Liver (tissue), 9 donors: ENCODE measurements around the gene CD109. TPM values are rescaled to one million over a fixed set of nuclear protein-coding genes. Genes with fewer than 3 reads are reported as not detected.

Experiments used
- DNase-seq: peaks from one replicate; pipeline ENCODE4 v3.0.0-alpha.2; 2017; ENCODE audit warnings: low spot score
- H3K27ac ChIP-seq, 2 donors: one replicate each; pipeline ENCODE4 v1.7.0; 2013; ENCODE audit warnings: inconsistent platforms in 2 of 2, low read length in 2 of 2, control low read depth in 1 of 2, low read depth in 1 of 2, mild to moderate bottlenecking in 1 of 2
- H3K27me3 ChIP-seq, 4 donors: one replicate each; pipeline versions ENCODE4 v1.6.1 to v1.7.0; 2013; ENCODE audit warnings: low read length in 3 of 4, inconsistent platforms in 1 of 4, mild to moderate bottlenecking in 1 of 4, moderate library complexity in 1 of 4; ENCODE audit not compliant: control insufficient read depth in 4 of 4, insufficient read depth in 4 of 4
- H3K36me3 ChIP-seq, 4 donors: one replicate each; pipeline versions ENCODE4 v1.6.1 to v1.7.0; 2013; ENCODE audit warnings: low read length in 3 of 4, mild to moderate bottlenecking in 3 of 4, low read depth in 1 of 4, moderate library complexity in 1 of 4; ENCODE audit not compliant: control insufficient read depth in 4 of 4, insufficient read depth in 3 of 4
- H3K4me1 ChIP-seq, 4 donors: one replicate each; pipeline versions ENCODE4 v1.6.1 to v1.7.0; 2013; ENCODE audit warnings: low read length in 3 of 4, mild to moderate bottlenecking in 3 of 4, moderate library complexity in 1 of 4; ENCODE audit not compliant: control insufficient read depth in 4 of 4, insufficient read depth in 4 of 4
- H3K4me3 ChIP-seq, 3 donors: one replicate each; pipeline versions ENCODE4 v1.6.1 to v1.7.0; 2013; ENCODE audit warnings: low read length in 3 of 3, control low read depth in 1 of 3, low read depth in 1 of 3, mild to moderate bottlenecking in 1 of 3
- H3K9ac ChIP-seq, 2 donors: one replicate each; pipeline ENCODE4 v1.7.0; 2013; ENCODE audit warnings: low read length in 2 of 2, mild to moderate bottlenecking in 2 of 2, moderate library complexity in 2 of 2, control low read depth in 1 of 2, low read depth in 1 of 2
- H3K9me3 ChIP-seq, 4 donors: one replicate each; pipeline versions ENCODE4 v1.6.1 to v1.7.0; 2013; ENCODE audit warnings: low read length in 3 of 4; ENCODE audit not compliant: control insufficient read depth in 4 of 4
- EGR1 ChIP-seq, 2 donors: IDR thresholded peaks; 2 replicates each; pipeline ENCODE4 v1.6.1; 2016 to 2018; ENCODE audit warnings: antibody characterized with exemption in 2 of 2, low read depth in 2 of 2
- FOXA1 ChIP-seq: IDR thresholded peaks from 2 replicates; pipeline ENCODE4 v1.6.1; 2016; ENCODE audit warnings: antibody characterized with exemption
- FOXA2 ChIP-seq: IDR thresholded peaks from 2 replicates; pipeline ENCODE4 v1.6.1; 2016; ENCODE audit warnings: antibody characterized with exemption
- GABPA ChIP-seq, 2 donors: IDR thresholded peaks in 1 of 2; conservative IDR thresholded peaks in 1 of 2; 2 replicates each; pipeline ENCODE4 v1.6.1; 2016; ENCODE audit warnings: antibody characterized with exemption in 2 of 2, mild to moderate bottlenecking in 1 of 2, moderate library complexity in 1 of 2
- HNF4A ChIP-seq, 2 donors: conservative IDR thresholded peaks; 2 replicates each; pipeline ENCODE4 v1.6.1; 2016; ENCODE audit warnings: antibody characterized with exemption in 2 of 2, mild to moderate bottlenecking in 2 of 2
- NR2F2 ChIP-seq: IDR thresholded peaks from 2 replicates; pipeline ENCODE4 v1.6.1; 2016; ENCODE audit warnings: antibody characterized with exemption
- RXRA ChIP-seq, 2 donors: IDR thresholded peaks; 2 replicates each; pipeline ENCODE4 v1.6.1; 2017 to 2018; ENCODE audit warnings: antibody characterized with exemption in 2 of 2, mild to moderate bottlenecking in 1 of 2
- WGBS: extraction: QIAGEN DNeasy Blood & Tissue Kit; methylation state at CpG from one replicate; pipeline ENCODE4 v1.1.7; 2013; 5-methylcytosine and 5-hydroxymethylcytosine counted together
- polyA plus RNA-seq, 2 donors: library from polyadenylated mRNA; stranded (reverse) in 1 of 2; unstranded in 1 of 2; fragments of 200-250 nt in 1 of 2; fragments of >200 nt in 1 of 2; fragmentation: Nextera tagmentation in 1 of 2; extraction: Ambion mirVana in 1 of 2; gene quantifications; one replicate each; pipeline versions ENCODE4 v1.2.1 to v1.2.3, GENCODE V29; 2013 to 2015
- total RNA-seq, 2 donors: library from RNA; depleted of rRNA; stranded (reverse); fragments of >200 nt; gene quantifications; one replicate each; pipeline ENCODE4 v1.2.3, GENCODE V29; 2014
- TF ChIP-seq, protein P1 (sequence below): IDR thresholded peaks from 2 replicates; pipeline ENCODE4 v1.6.1; 2016; ENCODE audit warnings: antibody characterized with exemption, mild to moderate bottlenecking
- donor health status: healthy.
- donor health status: healthy.
- donor health status: healthy.
- donor health status: healthy.
- donor health status: healthy.

CD109 gene
- total and polyA plus RNA-seq, 4 donors, result 0.18 to 2.0 (median 0.32) TPM

DNA sequence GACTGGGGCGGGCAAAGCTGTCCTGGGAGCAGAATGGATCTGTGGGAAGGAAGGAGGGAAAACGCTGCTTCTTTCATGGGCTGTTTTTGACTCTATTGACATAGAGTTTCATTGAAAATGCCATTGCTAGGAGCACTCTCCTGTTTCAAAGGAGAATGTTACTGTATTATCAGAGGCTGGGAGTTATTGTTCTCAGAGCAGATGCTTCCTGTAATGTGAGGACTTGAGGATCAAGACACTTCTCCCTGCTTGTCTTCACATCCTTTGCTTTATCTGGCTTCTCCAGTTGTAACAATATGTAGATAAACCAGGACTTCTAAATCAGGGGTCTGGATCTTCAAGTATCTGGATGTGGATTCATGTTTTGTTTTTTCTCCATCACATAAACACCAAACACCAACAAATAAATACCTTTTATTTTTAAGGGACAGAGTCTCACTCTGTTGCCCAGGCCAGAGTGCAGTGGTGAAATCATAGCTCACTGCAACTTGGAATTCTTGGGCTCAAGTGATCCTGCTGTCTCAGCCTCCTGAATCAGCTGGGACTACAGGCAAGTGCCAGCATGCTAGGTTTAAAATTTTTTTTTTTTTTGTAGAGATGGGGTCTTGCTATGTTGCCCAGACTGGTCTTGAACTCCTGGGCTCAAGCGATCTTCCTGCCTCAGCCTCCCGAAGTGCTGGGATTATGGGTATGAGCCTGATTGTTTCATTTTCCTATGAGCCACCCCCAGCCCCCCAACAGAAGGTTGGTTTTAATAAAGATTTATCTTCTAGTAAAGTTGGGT lies 3.9 kb downstream of the CD109 start:
- H3K9ac ChIP-seq, result no peak overlapping the region
- DNase-seq, result no peak
- 71% methylated on average over 4 of the region's 4 CpGs for WGBS
- no peaks in the 10 kb centered on the region for H3K9me3 ChIP-seq
- no peaks in the 10 kb centered on the region for H3K36me3 ChIP-seq
- no peak overlapping the region for H3K27ac ChIP-seq
- H3K27me3 ChIP-seq, result peaks cover 0 to 5% (median 0%) of the 10 kb centered on the region in 4 donors
- TF ChIP-seq NR2F2 (no peak), HNF4A (conservative IDR thresholded peaks at IDR 0.05) (no peak), FOXA1 (no peak), EGR1 (IDR thresholded peaks at IDR 0.05; ENCODE audit: low read depth in 2 of 2) (no peak), RXRA (IDR thresholded peaks at IDR 0.05) (no peak)
- TF ChIP-seq, protein P1, sequence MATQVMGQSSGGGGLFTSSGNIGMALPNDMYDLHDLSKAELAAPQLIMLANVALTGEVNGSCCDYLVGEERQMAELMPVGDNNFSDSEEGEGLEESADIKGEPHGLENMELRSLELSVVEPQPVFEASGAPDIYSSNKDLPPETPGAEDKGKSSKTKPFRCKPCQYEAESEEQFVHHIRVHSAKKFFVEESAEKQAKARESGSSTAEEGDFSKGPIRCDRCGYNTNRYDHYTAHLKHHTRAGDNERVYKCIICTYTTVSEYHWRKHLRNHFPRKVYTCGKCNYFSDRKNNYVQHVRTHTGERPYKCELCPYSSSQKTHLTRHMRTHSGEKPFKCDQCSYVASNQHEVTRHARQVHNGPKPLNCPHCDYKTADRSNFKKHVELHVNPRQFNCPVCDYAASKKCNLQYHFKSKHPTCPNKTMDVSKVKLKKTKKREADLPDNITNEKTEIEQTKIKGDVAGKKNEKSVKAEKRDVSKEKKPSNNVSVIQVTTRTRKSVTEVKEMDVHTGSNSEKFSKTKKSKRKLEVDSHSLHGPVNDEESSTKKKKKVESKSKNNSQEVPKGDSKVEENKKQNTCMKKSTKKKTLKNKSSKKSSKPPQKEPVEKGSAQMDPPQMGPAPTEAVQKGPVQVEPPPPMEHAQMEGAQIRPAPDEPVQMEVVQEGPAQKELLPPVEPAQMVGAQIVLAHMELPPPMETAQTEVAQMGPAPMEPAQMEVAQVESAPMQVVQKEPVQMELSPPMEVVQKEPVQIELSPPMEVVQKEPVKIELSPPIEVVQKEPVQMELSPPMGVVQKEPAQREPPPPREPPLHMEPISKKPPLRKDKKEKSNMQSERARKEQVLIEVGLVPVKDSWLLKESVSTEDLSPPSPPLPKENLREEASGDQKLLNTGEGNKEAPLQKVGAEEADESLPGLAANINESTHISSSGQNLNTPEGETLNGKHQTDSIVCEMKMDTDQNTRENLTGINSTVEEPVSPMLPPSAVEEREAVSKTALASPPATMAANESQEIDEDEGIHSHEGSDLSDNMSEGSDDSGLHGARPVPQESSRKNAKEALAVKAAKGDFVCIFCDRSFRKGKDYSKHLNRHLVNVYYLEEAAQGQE, result no peak
- H3K4me1 ChIP-seq, result peaks cover 2 to 11% (median 3%) of the 10 kb centered on the region in 4 donors
- H3K4me3 ChIP-seq, result no peak overlapping the region

DNA sequence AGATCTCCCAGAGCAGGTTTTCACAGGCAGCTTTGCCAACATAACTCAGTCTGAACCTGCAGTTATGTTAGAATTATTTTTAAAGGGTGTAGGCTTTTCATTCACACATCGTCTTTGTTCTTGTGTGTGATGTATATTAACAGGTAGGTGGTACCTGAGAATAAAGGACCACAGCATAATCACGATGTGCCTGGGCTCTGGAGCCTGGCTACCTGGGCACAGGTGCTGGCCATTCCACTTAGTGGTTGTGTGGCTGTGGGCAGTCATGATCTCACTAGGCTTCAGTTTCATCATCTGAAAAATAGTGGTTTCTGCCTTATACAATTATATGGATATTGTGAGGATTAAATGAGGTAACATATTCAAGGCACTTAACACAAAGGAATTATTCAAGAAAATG lies 6.4 kb downstream of the CD109 start:
- TF ChIP-seq, protein P1, result no peak
- no peak for TF ChIP-seq GABPA (IDR thresholded peaks at IDR 0.05 in 1 of 2, conservative IDR thresholded peaks at IDR 0.05 in 1 of 2)
- Histone ChIP-seq H3K27ac (no peak overlapping the region), H3K4me3 (no peak overlapping the region), H3K9me3 (no peaks in the 10 kb centered on the region), H3K27me3 (peaks cover 0 to 2% (median 0%) of the 10 kb centered on the region in 4 donors), H3K9ac (no peak overlapping the region), H3K36me3 (no peaks in the 10 kb centered on the region), H3K4me1 (no peaks in the 10 kb centered on the region)
- no peak for DNase-seq
- whole genome bisulfite sequencing, result 82% methylated on average over 2 of the region's 2 CpGs

DNA sequence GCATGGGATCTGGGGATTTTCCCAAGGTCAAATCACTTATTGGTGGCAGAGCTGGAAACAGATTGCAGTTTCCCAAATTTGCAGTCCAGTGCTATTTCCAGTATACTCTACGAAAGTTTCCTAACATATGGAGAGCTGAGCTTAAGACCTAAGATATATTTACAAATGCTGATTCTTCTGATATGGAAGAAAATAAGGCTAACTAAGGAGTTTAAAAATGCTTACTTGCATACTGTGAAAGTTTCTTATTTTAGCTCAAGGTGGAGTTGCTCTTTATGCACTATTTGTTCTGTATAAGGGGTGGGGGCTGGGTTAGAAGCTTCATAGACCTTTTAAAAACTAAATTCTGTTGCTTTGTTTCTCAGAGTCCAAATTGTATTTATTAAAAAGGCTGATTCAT lies 7.5 kb downstream of the CD109 start:
- Histone ChIP-seq H3K9ac (no peak overlapping the region), H3K4me1 (no peaks in the 10 kb centered on the region), H3K36me3 (no peaks in the 10 kb centered on the region), H3K9me3 (no peaks in the 10 kb centered on the region), H3K27me3 (peaks cover 0 to 2% (median 0%) of the 10 kb centered on the region in 4 donors), H3K27ac (no peak overlapping the region), H3K4me3 (no peak overlapping the region)
- no peak for DNase-seq
- WGBS, result 78% methylated on average over 1 of the region's 1 CpG
- TF ChIP-seq FOXA2 (no peak), FOXA1 (no peak), GABPA (IDR thresholded peaks at IDR 0.05 in 1 of 2, conservative IDR thresholded peaks at IDR 0.05 in 1 of 2) (no peak)
